Endothelial cell of umbilical vein (primary cell): ENCODE results near the gene PGR. TPM values are rescaled to one million over a fixed set of nuclear protein-coding genes. Genes with fewer than 3 reads are reported as not detected.

Experiments used
- BruUV-seq: library from RNA; stranded (reverse); fragments of 400-500 nt; replicated peaks from 2 replicates; lab custom pipeline; 2021; lab: Mats Ljungman, UMichigan
- CTCF ChIA-PET: fragments of 300-600, 350-600 bp; sonication (Branson Sonifier 250); formaldehyde crosslinking; loops from one replicate; lab custom pipeline; 2021; ENCODE audit warnings: antibody characterized with exemption, inconsistent platforms; lab: Charles Lee
- POLR2A ChIA-PET: fragments of 300-600, 350-600 bp; sonication (Branson Sonifier 250); formaldehyde crosslinking; loops from one replicate; lab custom pipeline; 2021; ENCODE audit warnings: antibody characterized with exemption, inconsistent platforms; lab: Charles Lee
- DNase-seq: peaks from one replicate; pipeline ENCODE4 v3.0.0-alpha.2; 2011; ENCODE audit warnings: low read depth, low spot score
- FAIRE-seq: peaks from 2 replicates; lab custom pipeline; 2011; peaks lifted over from hg19 to GRCh38; lab: Jason Lieb, UNC
- H2AFZ ChIP-seq: 2 replicates; pipeline ENCODE4 v1.6.0; 2012; ENCODE audit warnings: low read depth, low read length, control low read depth, inconsistent platforms
- H3K27ac ChIP-seq: 2 replicates; pipeline ENCODE4 v1.5.1; 2011; ENCODE audit warnings: low read depth, mild to moderate bottlenecking, control low read depth, low read length, moderate library complexity; ENCODE audit not compliant: insufficient read depth
- H3K27me3 ChIP-seq, 2 experiments: 2 replicates each; pipeline versions ENCODE4 v1.6.0 to v1.6.1; 2011; ENCODE audit warnings: low read length in 2 of 2, mixed read lengths in 1 of 2; ENCODE audit not compliant: control insufficient read depth in 2 of 2, insufficient read depth in 2 of 2
- H3K36me3 ChIP-seq, 2 experiments: 2 replicates in 1 of 2; 3 replicates in 1 of 2; pipeline ENCODE4 v1.5.1; 2011; ENCODE audit warnings: low read length in 2 of 2, mild to moderate bottlenecking in 1 of 2, moderate library complexity in 1 of 2; ENCODE audit not compliant: control insufficient read depth in 2 of 2, insufficient read depth in 2 of 2; ENCODE audit errors: extremely low read depth in 1 of 2
- H3K4me1 ChIP-seq: 3 replicates; pipeline ENCODE4 v1.5.1; 2011; ENCODE audit warnings: mild to moderate bottlenecking, low read length; ENCODE audit not compliant: control insufficient read depth, insufficient read depth; ENCODE audit errors: extremely low read depth
- H3K4me2 ChIP-seq: 2 replicates; pipeline ENCODE4 v1.6.1; 2011; ENCODE audit warnings: low read length, control low read depth, mixed read lengths; ENCODE audit not compliant: insufficient read depth
- H3K4me3 ChIP-seq, 3 experiments: fragments of 200-600 bp in 1 of 3; sonication (generic), shearing (Covaris generic) in 1 of 3; replicated peaks in 1 of 3; 2 replicates each; pipeline ENCODE4 v1.5.1; 2011 to 2016; ENCODE audit warnings: control low read depth in 3 of 3, low read length in 3 of 3, mild to moderate bottlenecking in 2 of 3, inconsistent platforms in 1 of 3, low read depth in 1 of 3, moderate library complexity in 1 of 3; ENCODE audit not compliant: insufficient read depth in 1 of 3
- H3K79me2 ChIP-seq: 2 replicates; pipeline ENCODE4 v1.6.0; 2012; ENCODE audit warnings: low read length, inconsistent platforms; ENCODE audit not compliant: control insufficient read depth, insufficient read depth
- H3K9ac ChIP-seq: replicated peaks from 2 replicates; pipeline ENCODE3; 2011; ENCODE audit warnings: low read length, control low read depth; ENCODE audit not compliant: insufficient read depth; ENCODE audit errors: extremely low read depth
- H3K9me1 ChIP-seq: replicated peaks from 3 replicates; pipeline ENCODE4 v1.6.0; 2011; ENCODE audit warnings: mild to moderate bottlenecking, low read length; ENCODE audit not compliant: control insufficient read depth, insufficient read depth; ENCODE audit errors: extremely low read depth
- H3K9me3 ChIP-seq: replicated peaks from 2 replicates; pipeline ENCODE4 v1.5.1; 2012; ENCODE audit warnings: low read length, inconsistent platforms; ENCODE audit not compliant: control insufficient read depth, insufficient read depth
- H4K20me1 ChIP-seq: replicated peaks from 2 replicates; pipeline ENCODE3; 2011; ENCODE audit warnings: mild to moderate bottlenecking, low read length; ENCODE audit not compliant: control insufficient read depth, insufficient read depth; ENCODE audit errors: extremely low read depth
- EZH2 ChIP-seq: IDR thresholded peaks from 2 replicates; pipeline ENCODE4 v1.6.1; 2012; ENCODE audit warnings: borderline replicate concordance, low read depth, mild to moderate bottlenecking, moderate library complexity, low read length, inconsistent platforms; ENCODE audit not compliant: severe bottlenecking
- FOS ChIP-seq: IDR thresholded peaks from 2 replicates; pipeline ENCODE4 v1.6.1; 2011; ENCODE audit warnings: mild to moderate bottlenecking, low read length, moderate library complexity, borderline replicate concordance; ENCODE audit not compliant: insufficient read depth
- GATA2 ChIP-seq: IDR thresholded peaks from 2 replicates; pipeline ENCODE4 v1.7.0; 2011; ENCODE audit warnings: low read depth, mild to moderate bottlenecking, moderate library complexity, mixed read lengths, low read length; ENCODE audit not compliant: insufficient read length, insufficient read depth
- JUN ChIP-seq: IDR thresholded peaks from 2 replicates; pipeline ENCODE4 v1.6.1; 2011; ENCODE audit warnings: borderline replicate concordance, low read depth; ENCODE audit not compliant: insufficient read length, insufficient read depth
- MYC ChIP-seq: IDR thresholded peaks from one replicate; pipeline ENCODE4 v1.6.1; 2011; ENCODE audit warnings: mild to moderate bottlenecking, low read depth, low read length
- POLR2A ChIP-seq: IDR thresholded peaks from 2 replicates; pipeline ENCODE4 v1.6.1; 2012; ENCODE audit warnings: low read depth, mild to moderate bottlenecking, control low read depth, low read length
- POLR2AphosphoS5 ChIP-seq: IDR thresholded peaks from 2 replicates; pipeline ENCODE4 v1.6.1; 2012; ENCODE audit warnings: low read depth, mild to moderate bottlenecking, control low read depth, low read length, moderate library complexity; ENCODE audit not compliant: insufficient read depth
- dilution Hi-C: fragments of 300-500 bp; cut with MboI; formaldehyde crosslinking; loops from one replicate; pipeline ENCODE4 v1.15.0; 2019; ENCODE audit warnings: low sequenced_read_pairs; ENCODE audit not compliant: extremely low pct_ligation_motif_present
- intact Hi-C: fragments of 100-400 bp; cut with micrococcal nuclease; formaldehyde crosslinking; loops from one replicate; pipeline ENCODE4 v1.10.0; 2022
- polyA plus RNA-seq, 4 experiments: library from polyadenylated mRNA; depleted of rRNA in 3 of 4; stranded (reverse) in 3 of 4; unstranded in 1 of 4; fragments of >200 nt; gene quantifications; 2 replicates each; pipeline versions ENCODE4 v1.2.1 to v1.2.3, GENCODE V29; 2011 to 2012; ENCODE audit warnings: missing spikeins in 1 of 4
- total RNA-seq: library from RNA; stranded (reverse); gene quantifications from 2 replicates; pipeline ENCODE4 v1.2.3, GENCODE V29; 2021
- TF ChIP-seq, protein P1 (sequence below), 2 donors: IDR thresholded peaks; 1 replicate in 1 of 2; 2 replicates in 1 of 2; pipeline ENCODE4 v1.5.1; 2011; ENCODE audit warnings: low read length in 2 of 2, mild to moderate bottlenecking in 2 of 2, moderate library complexity in 2 of 2, control low read depth in 1 of 2, inconsistent platforms in 1 of 2, low read depth in 1 of 2; ENCODE audit not compliant: insufficient read depth in 1 of 2; ENCODE audit errors: extremely low read depth in 1 of 2
- TF ChIP-seq, protein P2 (sequence below): IDR thresholded peaks from 2 replicates; pipeline ENCODE4 v1.6.1; 2011; ENCODE audit not compliant: insufficient read depth, insufficient read length

PGR gene
- total and polyA plus RNA-seq, 2 donors (not counting 3 experiments of a cell fraction or from before 2014, with no cell fraction given) = not detected

DNA sequence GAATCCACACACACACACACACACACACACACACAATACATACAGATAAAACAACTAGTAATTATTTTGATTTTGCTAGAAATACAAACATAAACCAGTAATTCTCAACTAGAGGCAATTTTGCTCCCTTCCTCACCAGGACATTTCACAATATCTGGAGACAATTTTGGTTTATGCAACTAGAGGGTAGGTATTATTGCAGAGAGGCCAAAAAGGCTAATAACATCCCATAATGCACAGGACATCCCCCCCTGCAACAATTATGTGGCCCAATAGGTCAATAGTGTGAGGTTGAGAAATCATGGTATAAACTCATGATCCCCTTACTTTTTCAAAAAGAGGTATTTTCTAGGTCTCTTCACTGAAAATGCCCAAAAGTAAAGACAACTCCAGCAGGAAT lies 29.0 kb downstream of the PGR start:
- Histone ChIP-seq H3K9ac (no peak overlapping the region), H3K36me3 (no peaks in the 10 kb centered on the region), H3K27ac (no peak overlapping the region), H3K9me1 (no peaks in the 10 kb centered on the region), H3K9me3 (peaks cover 1% of the 10 kb centered on the region), H3K4me2 (no peak overlapping the region), H4K20me1 (no peaks in the 10 kb centered on the region), H3K79me2 (no peaks in the 10 kb centered on the region), H3K4me1 (no peaks in the 10 kb centered on the region), H2AFZ (no peak overlapping the region), H3K27me3 (no peaks in the 10 kb centered on the region), H3K4me3 (no peak overlapping the region)
- dilution Hi-C loops = no loop called here
- no peak for FAIRE-seq
- ChIA-PET POLR2A (no interaction called here), CTCF (no interaction called here)
- DNase-seq = no peak
- no TSS peak for BruUV-seq
- TF ChIP-seq GATA2 (no peak), POLR2AphosphoS5 (no peak), POLR2A (no peak), MYC (no peak), JUN (no peak), EZH2 (no peak), FOS (no peak)
- TF ChIP-seq, protein P1, sequence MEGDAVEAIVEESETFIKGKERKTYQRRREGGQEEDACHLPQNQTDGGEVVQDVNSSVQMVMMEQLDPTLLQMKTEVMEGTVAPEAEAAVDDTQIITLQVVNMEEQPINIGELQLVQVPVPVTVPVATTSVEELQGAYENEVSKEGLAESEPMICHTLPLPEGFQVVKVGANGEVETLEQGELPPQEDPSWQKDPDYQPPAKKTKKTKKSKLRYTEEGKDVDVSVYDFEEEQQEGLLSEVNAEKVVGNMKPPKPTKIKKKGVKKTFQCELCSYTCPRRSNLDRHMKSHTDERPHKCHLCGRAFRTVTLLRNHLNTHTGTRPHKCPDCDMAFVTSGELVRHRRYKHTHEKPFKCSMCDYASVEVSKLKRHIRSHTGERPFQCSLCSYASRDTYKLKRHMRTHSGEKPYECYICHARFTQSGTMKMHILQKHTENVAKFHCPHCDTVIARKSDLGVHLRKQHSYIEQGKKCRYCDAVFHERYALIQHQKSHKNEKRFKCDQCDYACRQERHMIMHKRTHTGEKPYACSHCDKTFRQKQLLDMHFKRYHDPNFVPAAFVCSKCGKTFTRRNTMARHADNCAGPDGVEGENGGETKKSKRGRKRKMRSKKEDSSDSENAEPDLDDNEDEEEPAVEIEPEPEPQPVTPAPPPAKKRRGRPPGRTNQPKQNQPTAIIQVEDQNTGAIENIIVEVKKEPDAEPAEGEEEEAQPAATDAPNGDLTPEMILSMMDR (IDR thresholded peaks at IDR 0.05; ENCODE audit: extremely low read depth in 1 of 2, insufficient read depth in 1 of 2, low read depth in 1 of 2, low read length in 2 of 2) = no peak
- TF ChIP-seq, protein P2, sequence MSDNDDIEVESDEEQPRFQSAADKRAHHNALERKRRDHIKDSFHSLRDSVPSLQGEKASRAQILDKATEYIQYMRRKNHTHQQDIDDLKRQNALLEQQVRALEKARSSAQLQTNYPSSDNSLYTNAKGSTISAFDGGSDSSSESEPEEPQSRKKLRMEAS = no peak
- intact Hi-C loops = no loop called here
